Measurements from ENCODE around the gene BHLHE23. TPM values are rescaled to one million over a fixed set of nuclear protein-coding genes. Genes with fewer than 3 reads are reported as not detected.

Gene BHLHE23
- total RNA-seq, 1 experiment from 2014 or later: not detected

GRCh38 chr20:63026582-63027165 lies 19.9 kb upstream of the BHLHE23 start:
- no peak for DNase-seq (ENCODE audit: low spot score)

- peak; percentile 33 for DNase-seq (ENCODE audit: low spot score)
Observed at GRCh38 chr20:63025534-63026331, 19.0 kb upstream of the BHLHE23 start.

GRCh38 chr20:63024573-63025392 lies 18.0 kb upstream of the BHLHE23 start:
- DNase-seq (ENCODE audit: low spot score): no peak

- no peak for DNase-seq (ENCODE audit: low spot score)
Observed at GRCh38 chr20:63023936-63024571, 17.3 kb upstream of the BHLHE23 start.

GRCh38 chr20:63023071-63023935 lies 16.5 kb upstream of the BHLHE23 start:
- no peak for DNase-seq (ENCODE audit: low spot score)

GRCh38 chr20:63022501-63022900 lies 15.7 kb upstream of the BHLHE23 start:
- DNase-seq (ENCODE audit: low spot score): no peak

GRCh38 chr20:63021356-63022321 lies 14.9 kb upstream of the BHLHE23 start:
- DNase-seq (ENCODE audit: low spot score): no peak

GRCh38 chr20:63020681-63021080 lies 13.9 kb upstream of the BHLHE23 start:
- DNase-seq (ENCODE audit: low spot score): no peak

GRCh38 chr20:63017826-63018411 lies 11.2 kb upstream of the BHLHE23 start:
- DNase-seq (ENCODE audit: low spot score): no peak

- DNase-seq (ENCODE audit: low spot score): no peak
Observed at GRCh38 chr20:63017076-63017825, 10.5 kb upstream of the BHLHE23 start.

- no peak for DNase-seq (ENCODE audit: low spot score)
Observed at GRCh38 chr20:63016514-63017075, 9.8 kb upstream of the BHLHE23 start.

GRCh38 chr20:63015662-63016361 lies 9.0 kb upstream of the BHLHE23 start:
- no peak for DNase-seq (ENCODE audit: low spot score)

GRCh38 chr20:63015147-63015661 lies 8.4 kb upstream of the BHLHE23 start:
- no peak for DNase-seq (ENCODE audit: low spot score)

- DNase-seq (ENCODE audit: low spot score): no peak
Observed at GRCh38 chr20:63014710-63015109, 7.9 kb upstream of the BHLHE23 start.

- DNase-seq (ENCODE audit: low spot score): no peak
Observed at GRCh38 chr20:63014287-63014686, 7.5 kb upstream of the BHLHE23 start.

GRCh38 chr20:63013207-63013606 lies 6.4 kb upstream of the BHLHE23 start:
- no peak for DNase-seq (ENCODE audit: low spot score)

GRCh38 chr20:63011798-63012197 lies 5.0 kb upstream of the BHLHE23 start:
- peak; percentile 36 for DNase-seq (ENCODE audit: low spot score)
